A549 (cell line): ENCODE measurements around the gene RPA3.

Experiments
- KDM5A ChIP-seq: fragments of 200-600 bp; sonication (generic); IDR thresholded peaks from 2 replicates; pipeline ENCODE4 v1.6.1; 2016; ENCODE audit warnings: antibody characterized with exemption, mild to moderate bottlenecking
- POLR2A ChIP-seq: IDR thresholded peaks from 2 replicates; pipeline ENCODE4 v1.6.1; 2012; ENCODE audit warnings: mild to moderate bottlenecking, low read length
- POLR2AphosphoS2 ChIP-seq: conservative IDR thresholded peaks from 2 replicates; pipeline ENCODE4 v1.6.1; 2012; ENCODE audit warnings: low read length, improper control_type of control experiment, inconsistent platforms
- TF ChIP-seq, protein P1 (sequence below): fragments of 200-600 bp; sonication (generic); IDR thresholded peaks from 2 replicates; pipeline ENCODE4 v1.6.1; 2016; ENCODE audit warnings: antibody characterized with exemption, mild to moderate bottlenecking, moderate library complexity

DNA sequence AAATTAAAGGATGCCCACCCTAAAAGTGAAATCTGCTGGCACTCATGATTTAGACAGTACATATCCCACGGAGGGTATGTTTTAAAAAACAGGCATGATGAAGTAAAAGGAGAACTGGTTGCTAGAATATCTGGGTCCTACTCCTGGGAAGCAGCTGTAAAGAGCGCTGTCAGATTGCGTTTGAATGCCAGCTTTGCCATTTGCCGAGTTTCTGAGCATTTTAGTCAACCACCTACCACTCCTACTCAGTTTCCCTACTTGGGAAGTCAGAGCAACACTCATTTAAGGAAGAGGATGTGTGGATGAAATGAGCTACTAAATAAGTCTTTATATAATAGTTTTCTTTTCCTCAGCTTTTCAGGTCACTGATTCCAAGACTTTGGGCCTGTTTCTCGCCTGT, 79.0 kb downstream of the RPA3 start:
- TF ChIP-seq, protein P1, sequence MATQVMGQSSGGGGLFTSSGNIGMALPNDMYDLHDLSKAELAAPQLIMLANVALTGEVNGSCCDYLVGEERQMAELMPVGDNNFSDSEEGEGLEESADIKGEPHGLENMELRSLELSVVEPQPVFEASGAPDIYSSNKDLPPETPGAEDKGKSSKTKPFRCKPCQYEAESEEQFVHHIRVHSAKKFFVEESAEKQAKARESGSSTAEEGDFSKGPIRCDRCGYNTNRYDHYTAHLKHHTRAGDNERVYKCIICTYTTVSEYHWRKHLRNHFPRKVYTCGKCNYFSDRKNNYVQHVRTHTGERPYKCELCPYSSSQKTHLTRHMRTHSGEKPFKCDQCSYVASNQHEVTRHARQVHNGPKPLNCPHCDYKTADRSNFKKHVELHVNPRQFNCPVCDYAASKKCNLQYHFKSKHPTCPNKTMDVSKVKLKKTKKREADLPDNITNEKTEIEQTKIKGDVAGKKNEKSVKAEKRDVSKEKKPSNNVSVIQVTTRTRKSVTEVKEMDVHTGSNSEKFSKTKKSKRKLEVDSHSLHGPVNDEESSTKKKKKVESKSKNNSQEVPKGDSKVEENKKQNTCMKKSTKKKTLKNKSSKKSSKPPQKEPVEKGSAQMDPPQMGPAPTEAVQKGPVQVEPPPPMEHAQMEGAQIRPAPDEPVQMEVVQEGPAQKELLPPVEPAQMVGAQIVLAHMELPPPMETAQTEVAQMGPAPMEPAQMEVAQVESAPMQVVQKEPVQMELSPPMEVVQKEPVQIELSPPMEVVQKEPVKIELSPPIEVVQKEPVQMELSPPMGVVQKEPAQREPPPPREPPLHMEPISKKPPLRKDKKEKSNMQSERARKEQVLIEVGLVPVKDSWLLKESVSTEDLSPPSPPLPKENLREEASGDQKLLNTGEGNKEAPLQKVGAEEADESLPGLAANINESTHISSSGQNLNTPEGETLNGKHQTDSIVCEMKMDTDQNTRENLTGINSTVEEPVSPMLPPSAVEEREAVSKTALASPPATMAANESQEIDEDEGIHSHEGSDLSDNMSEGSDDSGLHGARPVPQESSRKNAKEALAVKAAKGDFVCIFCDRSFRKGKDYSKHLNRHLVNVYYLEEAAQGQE: no peak
- no peak for TF ChIP-seq POLR2A
- no peak for TF ChIP-seq POLR2AphosphoS2
- TF ChIP-seq KDM5A: no peak
